ENCODE data around the gene MDM1.

MDM1 gene

DNA sequence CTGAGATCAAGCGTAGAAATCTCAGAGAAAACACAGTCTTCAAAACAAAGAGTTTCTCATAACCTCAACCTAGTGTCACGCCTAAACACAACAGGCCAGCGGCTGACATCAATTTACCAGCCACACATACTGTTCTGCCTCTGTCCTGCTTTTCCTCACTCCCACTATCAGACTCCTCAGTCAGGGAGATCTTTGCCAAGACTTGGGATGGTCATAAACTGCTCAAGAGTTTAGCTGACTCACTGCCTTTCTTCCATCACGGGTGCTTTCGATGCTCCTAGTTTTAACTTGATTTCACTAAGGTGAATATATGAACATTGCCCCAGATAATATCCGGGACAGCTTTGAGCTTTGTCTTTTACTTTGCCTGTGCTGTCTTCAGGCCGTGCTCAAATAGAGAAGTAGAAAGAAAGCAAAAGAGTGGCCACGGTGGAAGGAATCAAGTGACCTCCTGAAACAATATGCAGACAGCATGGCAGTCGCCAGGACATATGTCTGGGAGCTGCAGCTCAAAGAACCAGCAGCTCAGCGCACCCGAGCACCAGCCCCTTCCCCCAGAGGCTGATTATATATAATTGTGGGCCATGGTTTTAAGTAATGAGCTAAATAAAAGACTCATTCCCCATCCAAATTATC, 12.1 kb downstream of the MDM1 start:
- DNase-seq (ENCODE audit: low read depth), result no peak

DNA sequence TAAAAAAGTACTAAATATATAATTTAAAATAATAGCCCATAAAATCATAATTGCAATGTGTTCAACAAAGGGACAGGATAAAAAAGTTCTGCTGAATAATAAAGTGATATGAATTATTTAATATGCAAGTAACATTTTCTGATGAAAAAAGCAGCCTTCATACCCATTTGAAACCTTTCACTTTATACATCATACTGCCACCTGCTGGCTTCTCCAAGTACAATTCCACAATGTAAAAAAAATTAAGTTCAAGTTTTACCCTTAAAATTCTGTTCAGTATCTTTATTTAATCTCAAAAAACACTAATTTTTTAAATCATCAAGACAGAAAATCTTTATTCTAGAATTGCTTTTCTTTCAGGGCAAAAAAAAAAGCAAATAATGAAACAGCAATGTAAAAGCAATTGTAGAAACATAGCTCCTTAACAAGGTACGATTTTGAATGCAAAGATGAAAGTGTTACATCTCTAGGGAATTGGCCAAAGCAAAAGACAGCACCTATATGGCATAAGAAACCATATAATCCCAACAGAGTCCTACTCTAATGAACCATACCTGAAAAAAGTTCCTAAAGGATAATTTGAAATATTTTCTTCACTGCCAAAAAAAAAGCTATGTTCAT, 15.0 kb downstream of the MDM1 start:
- DNase-seq (ENCODE audit: low read depth), result no peak

DNA sequence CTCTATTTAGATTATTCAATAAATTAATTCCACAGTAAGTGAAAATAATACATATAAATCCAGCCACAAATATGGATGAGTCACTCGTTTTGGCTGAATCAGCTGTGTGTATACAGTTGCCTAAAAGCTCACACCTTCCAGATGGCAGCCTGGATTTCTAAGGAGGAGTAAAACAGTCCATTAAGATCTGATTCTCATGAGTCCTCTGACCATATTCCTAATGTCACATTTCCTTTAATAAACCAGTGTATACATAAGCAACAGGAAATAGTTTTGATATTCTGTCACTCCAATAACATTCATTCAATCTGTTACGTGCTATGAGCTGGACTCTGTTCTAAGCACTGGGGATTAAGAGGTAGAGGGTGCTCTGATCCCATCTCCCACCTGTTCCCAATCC, 21.8 kb downstream of the MDM1 start:
- DNase-seq (ENCODE audit: low read depth), result no peak

DNA sequence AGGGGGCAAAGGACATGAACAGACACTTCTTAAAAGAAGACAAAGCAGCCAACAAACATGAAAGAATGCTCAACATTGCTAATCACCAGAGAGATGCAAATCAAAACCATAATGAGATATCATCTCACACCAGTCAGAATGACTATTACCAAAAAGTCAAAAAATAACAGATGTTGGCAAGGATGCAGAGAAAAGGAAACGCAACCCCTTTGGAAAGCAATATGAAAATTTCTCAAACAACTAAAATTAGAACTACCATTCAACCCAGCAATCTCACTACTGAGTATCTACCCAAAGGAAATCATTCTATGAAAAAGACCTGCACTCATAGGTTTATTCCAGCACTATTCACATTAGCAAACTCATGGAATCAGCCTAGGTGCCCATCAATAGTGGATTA, 25.6 kb downstream of the MDM1 start:
- no peak for DNase-seq (ENCODE audit: low read depth)

DNA sequence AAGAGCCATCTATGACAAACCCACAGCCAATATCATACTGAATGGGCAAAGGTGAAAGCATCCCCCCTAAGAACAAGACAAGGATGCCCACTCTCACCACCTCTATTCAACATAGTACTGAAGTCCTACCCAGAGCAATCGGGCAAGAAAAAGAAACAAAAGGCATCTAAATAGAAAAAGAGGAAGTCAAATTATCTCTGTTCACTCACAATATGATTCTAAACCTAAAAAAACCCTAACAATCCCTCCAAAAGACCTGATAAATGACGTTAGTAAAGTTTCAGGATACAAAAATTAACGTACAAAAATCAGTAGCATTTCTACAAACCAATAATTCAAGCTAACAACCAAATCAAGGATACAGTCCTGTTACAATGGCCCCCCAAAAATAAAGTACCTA, 26.9 kb downstream of the MDM1 start:
- DNase-seq (ENCODE audit: low read depth), result no peak

DNA sequence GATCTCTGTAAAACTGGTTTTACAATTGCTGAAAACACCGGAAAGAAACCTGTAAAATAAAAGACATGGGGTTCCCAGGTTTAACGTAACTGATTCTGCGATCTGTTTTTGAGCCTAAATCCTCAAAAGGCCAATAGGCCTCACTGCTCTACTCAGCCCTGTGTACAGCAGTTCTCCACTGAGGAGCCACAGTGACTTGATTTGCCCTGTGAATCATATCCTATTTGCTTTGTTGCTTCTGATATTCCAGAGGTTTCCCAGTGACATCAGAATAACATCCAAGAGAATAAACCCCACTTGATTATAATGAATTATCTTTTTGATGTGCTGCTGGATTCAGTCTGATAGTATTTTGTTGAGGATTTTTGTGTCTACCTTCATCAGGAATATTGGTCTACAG, 27.5 kb downstream of the MDM1 start:
- DNase-seq (ENCODE audit: low read depth), result no peak

DNA sequence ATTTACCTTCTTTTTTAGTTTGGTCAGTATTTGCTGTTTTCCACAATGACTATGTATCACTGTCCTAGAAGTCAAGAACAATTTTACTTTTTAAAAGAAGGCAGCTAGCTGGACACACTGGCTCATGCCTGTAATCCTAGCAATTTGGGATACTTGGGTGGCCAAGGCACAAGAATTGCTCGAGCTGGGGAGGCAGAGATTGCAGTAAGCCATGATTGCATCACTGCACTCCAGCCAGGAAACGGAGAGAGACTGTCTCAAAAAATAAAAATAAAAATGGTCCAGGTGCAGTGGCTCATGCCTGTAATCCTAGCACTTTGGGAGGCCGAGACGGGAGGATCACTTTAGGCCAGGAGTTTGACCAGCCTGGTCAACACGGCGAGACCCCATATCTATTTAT, 28.3 kb downstream of the MDM1 start:
- DNase-seq (ENCODE audit: low read depth), result no peak

DNA sequence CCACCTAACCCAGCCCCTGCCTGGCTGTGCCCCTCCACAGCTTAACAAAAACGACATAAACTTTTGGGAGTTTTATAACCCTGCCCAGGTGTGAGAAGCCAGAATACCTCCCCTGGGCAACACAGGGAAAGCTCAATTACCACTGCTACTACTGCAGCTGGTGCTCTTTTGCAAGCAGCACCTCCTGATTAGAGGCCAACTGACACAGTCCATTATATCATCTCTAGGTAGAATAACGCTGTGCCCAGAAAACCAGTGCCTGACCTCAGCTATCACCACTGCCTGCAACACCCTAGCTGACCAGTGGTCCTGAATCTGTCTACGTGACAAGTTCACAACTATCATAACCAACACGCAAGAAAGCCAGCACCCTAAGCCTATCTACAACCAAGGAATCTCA, 34.2 kb downstream of the MDM1 start:
- DNase-seq (ENCODE audit: low read depth), result no peak

DNA sequence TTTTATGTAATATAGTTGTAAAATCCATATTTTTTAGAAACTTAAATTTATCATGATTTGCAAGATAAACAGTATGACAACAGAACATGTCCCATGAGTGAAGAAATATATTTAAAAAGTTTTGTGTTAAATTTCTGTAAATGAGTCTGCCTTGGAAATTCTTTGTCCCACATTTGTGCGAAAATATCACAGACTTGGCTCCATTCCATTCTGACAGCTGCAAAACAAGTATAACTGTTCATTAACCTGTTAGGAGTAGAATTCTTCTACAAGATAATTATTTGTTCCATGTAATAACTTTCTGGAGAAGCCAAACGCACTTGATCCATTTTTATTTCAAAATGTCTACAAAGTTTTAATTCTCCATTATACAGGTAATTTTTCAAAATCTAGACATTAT, 37.9 kb downstream of the MDM1 start:
- DNase-seq (ENCODE audit: low read depth), result no peak

DNA sequence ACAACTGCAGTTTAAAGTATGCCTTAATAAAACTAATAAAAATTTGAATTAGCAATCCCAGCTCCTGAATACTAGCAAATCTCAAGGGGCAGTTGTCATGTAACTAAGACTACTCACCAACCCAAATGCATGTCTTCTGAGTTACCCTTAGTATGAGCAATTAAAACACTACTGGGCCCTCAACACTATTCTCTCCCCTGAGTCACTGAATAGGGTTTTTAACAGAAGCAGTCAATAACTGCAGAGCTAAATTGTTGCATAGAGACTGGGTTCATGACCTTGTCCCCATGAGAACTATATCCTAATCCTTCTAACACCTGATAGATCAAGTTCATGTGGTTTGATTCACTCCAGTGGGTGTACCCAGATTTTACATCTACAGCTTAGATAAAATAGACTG, 38.8 kb downstream of the MDM1 start:
- DNase-seq (ENCODE audit: low read depth), result no peak

DNA sequence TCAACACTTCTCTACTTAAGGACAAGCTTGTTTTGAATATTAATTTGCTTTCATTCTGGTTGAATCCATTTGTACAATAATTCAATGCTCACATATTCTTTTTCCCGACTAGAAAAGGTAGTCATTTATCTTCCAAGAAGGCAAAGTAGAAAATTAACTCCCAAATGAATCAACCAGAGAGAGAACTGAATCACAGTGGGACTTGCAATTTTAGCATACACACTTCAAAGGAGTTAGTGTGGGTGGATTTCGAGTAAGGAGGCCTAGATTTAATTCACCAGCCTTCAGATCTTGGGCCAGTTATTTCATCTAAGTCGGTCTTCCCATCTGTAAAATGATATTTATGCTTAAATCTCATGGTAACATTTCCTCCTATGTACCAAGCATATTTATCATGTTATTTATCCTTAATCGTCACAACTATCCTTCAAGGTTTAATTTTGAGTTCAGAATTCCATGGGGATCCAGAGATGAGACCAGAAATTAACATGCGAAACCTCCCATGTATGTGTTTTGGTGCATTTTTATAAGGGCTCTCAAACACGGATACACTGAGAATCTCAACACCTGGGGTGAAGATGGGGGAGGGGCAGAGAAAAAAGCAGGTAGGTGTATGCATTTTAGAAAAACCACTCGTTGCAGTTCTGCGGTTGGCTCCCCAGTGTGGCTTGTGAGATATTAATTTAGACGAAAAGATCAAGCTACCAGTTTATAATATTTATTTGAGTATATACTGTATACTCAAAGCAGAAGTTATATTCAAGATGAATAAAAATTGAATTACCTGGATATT, 39.8 kb downstream of the MDM1 start:
- DNase-seq (ENCODE audit: low read depth), result no peak

DNA sequence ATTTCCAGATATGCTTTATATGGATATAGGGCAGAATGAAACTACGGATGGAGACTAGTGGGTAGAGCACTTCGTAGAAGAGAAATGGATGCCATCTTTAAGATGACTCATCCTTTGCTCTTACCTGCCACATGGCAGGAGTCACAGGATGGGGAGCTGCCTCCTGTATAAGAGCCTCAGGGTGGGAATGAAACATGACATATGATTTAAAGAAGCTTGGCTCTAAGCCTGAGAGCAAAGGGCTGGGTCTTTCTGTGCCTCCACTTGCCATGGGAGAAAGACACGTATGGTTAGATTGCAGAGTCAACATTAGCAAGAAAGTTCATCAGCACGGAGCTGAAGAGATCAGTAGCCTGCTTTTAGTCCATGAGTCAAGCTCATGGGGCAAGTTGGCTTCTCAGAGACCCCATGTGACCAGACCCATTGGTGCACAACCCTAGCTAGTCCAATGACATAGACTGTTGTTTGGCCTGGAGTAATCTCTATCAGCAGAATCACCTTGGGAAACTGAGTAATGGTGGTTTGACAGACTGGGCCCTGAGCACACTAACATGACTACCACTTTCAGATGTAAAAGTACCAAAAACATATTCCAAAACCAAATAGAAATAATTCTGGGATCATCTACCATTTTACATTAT, 40.6 kb downstream of the MDM1 start:
- no peak for DNase-seq (ENCODE audit: low read depth)

DNA sequence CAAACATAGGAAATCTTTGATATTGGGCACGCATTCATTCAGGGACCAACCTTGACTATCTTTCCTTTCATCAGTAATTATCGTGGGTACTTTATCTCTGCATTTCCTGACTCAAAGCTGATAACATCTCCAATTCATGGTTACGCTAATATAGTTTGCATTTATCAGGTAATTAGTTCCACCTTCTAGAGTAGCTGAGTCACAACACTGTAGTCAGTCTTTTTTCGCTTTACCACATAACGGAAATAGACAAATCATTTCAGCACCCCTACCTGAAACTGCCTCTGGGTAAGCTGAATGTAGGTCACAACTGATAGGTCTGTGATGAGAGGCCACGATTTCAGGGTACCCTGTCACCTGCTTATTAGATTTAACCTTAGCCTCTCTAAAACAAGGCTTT, 42.0 kb downstream of the MDM1 start:
- DNase-seq (ENCODE audit: low read depth), result no peak

DNA sequence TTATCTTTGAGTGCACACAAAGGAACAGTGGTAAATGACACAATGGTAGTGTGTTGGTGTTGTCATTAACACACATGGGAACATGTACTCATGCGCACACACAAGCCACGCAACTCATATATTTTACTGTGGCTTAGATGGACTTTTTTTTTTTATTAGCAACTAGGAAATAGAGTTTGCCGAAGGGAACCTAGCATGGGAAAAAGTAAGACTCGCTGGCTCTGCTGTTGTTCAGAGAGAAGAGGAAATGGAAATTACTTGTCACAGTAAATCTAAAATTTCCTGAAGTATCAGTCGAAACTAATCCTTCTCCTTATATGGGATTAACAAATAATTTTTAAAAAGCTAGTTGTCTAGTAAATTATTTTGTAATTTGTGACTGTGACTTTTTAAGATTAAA, 45.1 kb downstream of the MDM1 start:
- DNase-seq (ENCODE audit: low read depth), result no peak

DNA sequence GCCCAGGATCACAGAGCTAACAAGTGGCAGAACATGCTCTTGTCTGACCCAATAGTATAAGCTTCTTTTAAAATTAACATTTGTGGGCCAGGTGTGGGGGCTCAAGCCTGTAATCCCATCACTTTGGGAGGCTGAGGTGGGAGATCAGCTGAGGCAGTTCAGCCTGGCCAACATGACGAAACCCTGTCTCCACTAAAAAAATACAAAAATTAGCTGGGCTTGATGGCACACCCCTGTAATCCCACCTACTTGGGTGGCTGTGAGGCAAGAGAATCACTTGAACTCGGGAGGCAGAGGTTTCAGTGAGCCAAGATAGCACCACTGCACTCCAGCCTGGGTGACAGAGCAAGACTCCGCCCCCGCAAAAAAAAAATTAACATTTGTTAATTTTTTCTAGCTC, 45.8 kb downstream of the MDM1 start:
- no peak for DNase-seq (ENCODE audit: low read depth)

DNA sequence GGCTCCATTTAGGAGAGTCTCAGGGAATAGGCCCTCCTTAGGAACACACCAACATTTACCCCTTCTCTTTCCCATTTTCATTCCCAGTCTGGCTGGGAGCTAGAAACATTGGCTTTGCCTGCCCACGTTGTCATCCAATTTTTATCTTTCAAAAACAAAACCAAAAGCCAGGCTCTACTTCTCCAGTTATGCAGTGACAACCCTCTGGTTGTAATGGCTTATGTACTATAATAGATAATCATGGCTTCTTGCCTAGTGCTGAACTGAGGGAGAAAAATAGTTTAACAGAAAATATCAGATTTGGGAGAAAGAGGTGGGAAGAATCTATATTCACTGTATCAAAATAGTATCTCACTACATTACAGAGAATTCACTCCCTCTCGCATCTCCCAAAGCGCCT, 46.6 kb downstream of the MDM1 start:
- no peak for DNase-seq (ENCODE audit: low read depth)

DNA sequence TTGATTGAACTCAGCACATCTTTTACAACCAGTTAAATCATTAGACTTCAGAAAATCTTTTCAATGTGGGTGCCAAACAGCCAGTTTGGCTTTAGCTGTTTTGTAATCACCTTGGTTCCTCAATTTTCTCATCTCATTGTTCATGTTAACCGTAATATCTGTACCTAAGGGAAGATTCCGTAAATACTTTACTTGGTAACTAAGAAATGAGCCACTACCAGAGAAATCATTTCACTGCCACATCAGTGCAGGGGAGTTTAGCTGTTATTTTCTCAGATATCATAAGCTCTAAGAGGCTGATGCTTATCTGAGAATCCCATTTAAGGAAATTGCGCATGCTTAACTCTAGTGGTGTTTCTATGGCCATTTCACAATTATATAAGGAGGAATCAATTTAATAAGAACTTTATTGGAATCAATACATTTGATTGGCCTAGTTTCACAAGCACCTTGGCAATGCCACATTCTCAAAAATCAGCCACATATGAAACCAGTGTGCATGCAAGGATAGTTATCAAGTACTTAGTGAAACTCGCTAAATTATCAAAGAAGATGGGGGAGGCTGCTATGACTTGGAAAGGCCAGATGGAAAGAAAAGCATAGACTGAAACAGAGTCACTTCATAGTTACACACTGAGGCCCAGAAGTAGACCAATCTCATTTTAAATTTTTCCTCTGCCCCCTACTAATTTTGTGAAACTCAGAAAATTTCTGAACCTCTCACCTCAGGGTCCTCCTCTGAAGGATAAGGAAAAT, 50.7 kb downstream of the MDM1 start:
- DNase-seq (ENCODE audit: low read depth), result no peak

DNA sequence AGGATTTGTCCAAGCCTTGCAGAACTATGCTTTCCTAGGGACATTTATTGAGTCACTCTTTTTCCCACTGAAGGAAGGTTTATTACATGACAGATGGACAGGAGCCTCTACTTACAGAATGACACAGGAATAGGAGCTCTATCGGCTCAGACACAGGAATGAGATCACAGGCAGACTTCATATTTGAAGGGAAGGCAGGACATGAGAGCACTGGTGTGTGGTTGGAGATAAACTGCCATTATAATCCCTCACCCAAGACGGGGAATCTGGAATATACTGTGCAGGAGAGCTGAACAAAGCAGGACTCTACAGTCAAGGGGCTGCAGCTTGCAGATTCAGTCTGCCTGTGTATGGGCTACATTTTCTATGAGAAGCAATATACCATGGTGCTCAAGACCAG, 51.9 kb downstream of the MDM1 start:
- no peak for DNase-seq (ENCODE audit: low read depth)

DNA sequence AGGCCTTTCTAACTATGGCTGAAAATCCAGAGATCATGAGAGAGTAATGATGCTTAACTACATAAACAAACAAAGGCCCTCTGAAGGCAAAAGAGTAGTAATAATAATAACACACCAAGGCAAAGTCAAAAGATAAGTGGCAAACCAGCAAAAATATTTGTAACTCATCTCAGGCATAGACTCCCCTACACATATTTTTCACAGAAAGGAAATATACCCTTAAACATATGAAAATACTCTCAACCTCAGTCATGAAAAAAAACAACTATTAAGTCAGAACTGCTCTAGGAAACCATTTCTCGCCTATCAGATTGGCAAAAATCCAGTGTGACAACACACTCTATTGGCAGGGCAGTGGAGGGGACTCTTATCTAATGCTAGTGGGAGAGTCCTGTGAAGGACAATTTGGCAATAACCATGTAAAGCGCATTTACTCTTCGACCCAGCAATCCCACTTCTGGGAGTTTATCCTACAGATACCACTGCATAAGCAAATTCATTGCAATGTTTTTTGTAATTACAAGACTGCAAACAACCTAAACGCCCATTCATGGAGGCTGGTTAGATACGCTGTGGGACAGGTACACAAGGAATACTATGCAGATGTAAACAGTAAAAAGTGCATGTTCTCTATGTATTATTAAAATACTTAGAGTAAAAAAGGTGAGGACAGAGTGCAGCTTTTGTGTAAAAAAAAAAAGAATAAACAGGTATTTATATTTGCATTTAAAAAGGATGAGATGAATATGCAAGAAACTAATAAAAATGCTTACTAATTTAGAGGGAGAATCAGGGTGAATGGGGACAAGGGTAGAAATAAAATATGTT, 52.7 kb downstream of the MDM1 start:
- no peak for DNase-seq (ENCODE audit: low read depth)

DNA sequence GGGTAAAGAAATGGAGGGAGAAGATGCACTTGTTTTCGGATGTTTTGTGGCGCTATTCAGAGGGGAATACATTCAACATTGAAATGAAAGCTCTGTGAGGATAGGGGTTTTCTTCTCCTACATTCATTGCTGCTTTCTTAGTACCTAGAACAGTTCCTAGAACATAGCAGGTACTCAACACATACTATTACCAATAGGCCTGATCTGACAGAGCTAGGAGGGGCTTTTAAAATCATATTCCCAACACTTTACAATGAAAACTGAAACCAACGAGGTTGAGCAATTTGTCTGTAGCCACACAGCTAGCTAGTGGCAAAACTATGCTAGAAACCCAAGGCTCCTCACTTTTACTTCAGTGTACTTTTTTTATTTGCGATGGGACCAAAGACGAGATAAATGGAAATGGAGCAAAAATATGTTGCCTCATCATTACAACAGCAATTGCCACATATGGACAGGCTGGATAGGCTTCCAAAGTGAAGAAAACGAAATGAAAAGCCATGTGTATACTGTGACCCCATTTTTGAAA, 55.7 kb downstream of the MDM1 start:
- no peak for DNase-seq (ENCODE audit: low read depth)

DNA sequence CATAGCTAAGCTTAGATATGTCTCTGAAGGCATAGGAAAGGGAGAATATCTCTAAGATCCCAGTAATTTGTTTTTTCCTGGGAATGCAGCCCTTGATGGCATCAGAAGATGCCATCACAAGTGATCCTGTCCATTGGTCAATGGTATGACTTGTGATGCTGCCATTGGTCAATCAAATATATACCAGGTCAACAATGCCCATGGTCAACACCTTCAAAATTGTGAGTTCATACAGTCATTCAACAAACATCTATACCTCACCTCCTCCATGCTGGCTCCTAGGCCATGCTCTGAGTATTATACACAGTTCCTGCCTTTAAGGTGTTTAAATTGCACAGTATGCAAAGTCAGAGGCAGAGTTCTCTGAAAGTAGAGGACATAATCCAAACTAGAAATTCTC, 59.4 kb downstream of the MDM1 start:
- no peak for DNase-seq (ENCODE audit: low read depth)
